ENCODE results near the gene RHBG.

- TF ChIP-seq, protein P1, sequence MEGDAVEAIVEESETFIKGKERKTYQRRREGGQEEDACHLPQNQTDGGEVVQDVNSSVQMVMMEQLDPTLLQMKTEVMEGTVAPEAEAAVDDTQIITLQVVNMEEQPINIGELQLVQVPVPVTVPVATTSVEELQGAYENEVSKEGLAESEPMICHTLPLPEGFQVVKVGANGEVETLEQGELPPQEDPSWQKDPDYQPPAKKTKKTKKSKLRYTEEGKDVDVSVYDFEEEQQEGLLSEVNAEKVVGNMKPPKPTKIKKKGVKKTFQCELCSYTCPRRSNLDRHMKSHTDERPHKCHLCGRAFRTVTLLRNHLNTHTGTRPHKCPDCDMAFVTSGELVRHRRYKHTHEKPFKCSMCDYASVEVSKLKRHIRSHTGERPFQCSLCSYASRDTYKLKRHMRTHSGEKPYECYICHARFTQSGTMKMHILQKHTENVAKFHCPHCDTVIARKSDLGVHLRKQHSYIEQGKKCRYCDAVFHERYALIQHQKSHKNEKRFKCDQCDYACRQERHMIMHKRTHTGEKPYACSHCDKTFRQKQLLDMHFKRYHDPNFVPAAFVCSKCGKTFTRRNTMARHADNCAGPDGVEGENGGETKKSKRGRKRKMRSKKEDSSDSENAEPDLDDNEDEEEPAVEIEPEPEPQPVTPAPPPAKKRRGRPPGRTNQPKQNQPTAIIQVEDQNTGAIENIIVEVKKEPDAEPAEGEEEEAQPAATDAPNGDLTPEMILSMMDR (conservative IDR thresholded peaks at IDR 0.05 in 1 of 2, IDR thresholded peaks at IDR 0.05 in 1 of 2; ENCODE audit: extremely low read depth in 1 of 2, insufficient read depth in 1 of 2, low read depth in 1 of 2, low read length in 2 of 2) = peak; percentile 37 to 49
- no peak for TF ChIP-seq EZH2 (IDR thresholded peaks at IDR 0.05; ENCODE audit: borderline replicate concordance, low read length)
Observed at GRCh38 chr1:156319664-156320063, 49.3 kb upstream of the RHBG start.
